HUDEP-2 (cell line): ENCODE measurements around the gene TLE4.
"Not testable (repeated sequence)": the region's sequence is repeated elsewhere in the genome, so short reads cannot be mapped to it uniquely, and the experiment has no call there.

ENCODE experiments used
- DNase-seq, 76 experiments: peaks; one replicate each; lab custom pipeline; 2025; ENCODE audit not compliant: unreplicated experiment in 76 of 76; lab: John Stamatoyannopoulos, UW

The TLE4 gene

GRCh38 chr9:79709743-79710674 lies 138.2 kb downstream of the TLE4 start:
- DNase-seq, result no peak

GRCh38 chr9:79711874-79712273 lies 140.1 kb downstream of the TLE4 start:
- DNase-seq, result no peak

GRCh38 chr9:79719021-79719420 lies 147.3 kb downstream of the TLE4 start:
- no peak for DNase-seq

DNA sequence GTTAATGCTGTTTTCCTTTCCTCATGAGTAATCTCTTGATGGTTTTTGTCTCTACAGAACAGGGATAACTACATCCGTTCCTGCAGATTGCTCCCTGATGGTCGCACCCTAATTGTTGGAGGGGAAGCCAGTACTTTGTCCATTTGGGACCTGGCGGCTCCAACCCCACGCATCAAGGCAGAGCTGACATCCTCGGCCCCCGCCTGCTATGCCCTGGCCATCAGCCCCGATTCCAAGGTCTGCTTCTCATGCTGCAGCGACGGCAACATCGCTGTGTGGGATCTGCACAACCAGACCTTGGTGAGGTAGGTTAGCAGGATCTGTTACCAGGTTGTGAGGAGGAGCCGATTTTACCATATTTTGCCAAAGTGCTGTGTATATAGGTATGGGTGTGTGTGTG lies 148.2 kb downstream of the TLE4 start:
- DNase-seq, result no peak

DNA sequence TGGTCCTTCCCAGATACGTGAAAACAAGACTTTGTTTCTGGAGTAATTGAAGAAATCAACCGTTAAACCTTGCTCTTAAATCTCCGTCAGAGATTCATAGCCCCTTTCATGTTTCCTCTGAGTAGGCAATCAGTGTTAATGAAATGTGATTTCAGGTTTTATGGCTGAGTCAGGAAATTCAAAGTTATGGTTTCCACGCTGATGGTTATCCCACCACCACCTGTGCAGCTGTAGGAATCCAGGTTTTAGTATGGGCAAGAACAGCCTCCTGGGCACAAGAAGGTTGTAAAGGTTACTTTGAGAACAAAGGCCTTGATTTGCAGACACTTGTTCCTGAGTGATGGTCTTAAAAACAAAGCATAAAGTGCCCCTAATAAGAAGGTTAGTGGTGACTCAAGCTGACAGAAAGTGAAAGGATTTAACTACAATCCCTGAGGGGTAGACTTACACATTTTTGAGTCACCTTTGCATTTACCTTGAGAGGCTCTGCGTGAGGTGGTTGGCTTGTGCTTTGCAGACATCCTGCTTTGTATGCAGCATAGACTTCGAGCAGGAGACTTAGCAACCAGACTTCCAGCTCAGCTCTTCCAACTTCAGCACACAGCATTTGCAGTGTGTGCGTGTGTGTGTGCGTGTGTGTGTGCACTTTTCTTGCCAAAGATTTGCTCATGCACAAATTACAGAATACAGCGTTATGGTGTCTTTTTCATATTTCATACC lies 159.6 kb downstream of the TLE4 start:
- DNase-seq, result no peak

DNA sequence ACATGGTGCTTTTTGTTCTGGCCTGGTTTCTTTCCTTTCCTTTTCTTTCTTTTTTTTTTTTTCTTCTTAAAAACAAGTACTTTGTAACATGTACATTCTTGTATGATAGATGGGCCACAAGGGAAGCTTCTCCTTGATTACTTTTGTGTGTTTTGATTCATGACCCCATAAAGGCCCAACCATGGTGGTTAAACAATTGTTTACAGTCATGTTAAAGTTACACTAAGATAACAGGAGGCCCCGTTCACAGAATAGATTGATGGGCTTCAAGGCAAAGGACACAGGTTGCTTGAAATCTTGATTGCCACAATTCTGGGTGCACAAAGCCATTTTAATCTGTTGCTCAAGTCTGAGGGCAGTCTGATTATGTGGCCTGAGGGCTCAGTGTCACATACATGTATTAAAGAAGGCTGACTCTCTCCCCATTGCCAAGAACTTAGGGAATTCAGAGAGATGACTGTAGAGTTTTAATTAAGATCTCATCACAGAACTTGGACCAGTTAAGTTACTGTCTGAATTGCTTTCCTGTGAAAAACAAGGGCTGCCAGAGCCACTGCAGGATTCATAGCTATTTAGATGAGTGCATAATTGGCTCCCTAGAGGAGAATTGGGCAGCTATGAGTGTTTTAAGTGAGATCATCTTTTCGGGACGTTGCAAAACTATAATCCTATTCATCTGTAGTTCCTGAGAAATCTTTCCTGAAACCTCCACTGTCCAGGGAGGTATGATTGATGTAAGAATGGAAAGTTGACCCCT lies 163.4 kb downstream of the TLE4 start:
- no peak for DNase-seq

GRCh38 chr9:79736051-79736450 lies 164.3 kb downstream of the TLE4 start:
- DNase-seq, result no peak

DNA sequence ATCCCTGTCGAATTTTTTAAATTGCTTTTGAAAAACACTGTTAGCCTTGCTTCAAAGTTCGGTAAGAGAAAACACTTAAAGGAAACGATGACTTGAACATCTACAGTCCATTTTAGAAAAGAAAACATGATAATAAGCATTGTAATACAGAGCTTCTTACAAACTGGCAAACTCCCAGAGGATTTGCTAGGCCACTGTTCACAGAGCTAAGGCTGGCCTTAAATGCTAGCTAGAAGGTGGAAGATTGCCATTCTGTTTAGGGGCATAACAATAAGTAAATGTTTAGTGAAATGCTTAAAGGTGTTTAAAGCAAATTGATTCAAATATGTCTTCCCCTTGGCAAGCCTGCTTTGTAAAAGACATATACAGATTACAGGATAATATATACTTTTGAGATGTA lies 169.6 kb downstream of the TLE4 start:
- DNase-seq, result no peak

- DNase-seq, result no peak
These were observed 170.5 kb downstream of the TLE4 start for GRCh38 chr9:79742110-79742721.

DNA sequence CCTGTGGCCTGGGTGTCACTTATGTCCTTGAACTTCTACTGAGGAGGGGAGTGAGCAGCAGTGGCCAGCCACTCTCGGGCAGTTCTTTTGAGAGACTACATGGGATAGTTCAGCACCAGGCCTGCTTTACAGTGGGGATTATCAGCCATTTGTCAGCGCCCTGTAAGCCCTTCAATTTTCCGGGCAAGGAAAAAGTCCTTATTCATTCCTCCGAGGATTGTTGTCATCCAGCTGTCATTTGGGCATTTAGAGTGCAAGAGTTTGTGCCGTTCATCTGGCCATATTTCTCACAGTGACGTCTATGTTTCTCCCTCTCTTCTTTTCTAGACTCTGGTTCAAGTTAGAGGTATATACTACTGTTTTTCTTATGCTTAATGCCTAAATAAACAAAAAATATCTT lies 172.8 kb downstream of the TLE4 start:
- DNase-seq, result no peak

DNA sequence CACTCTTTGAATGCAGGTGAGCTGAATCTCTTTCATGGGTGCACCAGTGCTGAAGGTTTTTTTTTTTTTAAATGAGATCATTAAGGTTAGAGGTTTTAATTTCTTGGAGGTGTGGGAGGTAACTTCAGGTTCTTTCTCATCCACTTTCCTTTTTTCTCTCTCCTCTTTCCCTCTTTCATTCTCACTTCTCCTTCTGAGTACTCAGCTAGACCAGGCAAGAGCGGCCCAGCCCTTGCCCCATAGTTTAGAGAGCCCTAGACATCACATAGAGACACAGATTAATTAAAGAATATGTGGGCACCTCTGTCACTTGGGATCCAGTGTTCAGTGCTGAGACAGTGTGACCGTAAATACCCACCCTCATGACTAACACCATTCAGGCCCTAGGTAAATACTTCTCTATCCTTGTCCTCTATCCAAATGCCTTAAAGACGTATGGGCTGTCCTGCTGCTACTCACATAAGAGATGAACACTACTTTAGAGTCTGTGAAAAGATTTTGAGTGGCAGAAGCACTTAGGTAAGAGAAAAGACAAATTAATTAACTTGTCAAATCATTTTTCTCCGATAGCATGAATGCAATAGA lies 174.1 kb downstream of the TLE4 start:
- no peak for DNase-seq

GRCh38 chr9:79751895-79752466 lies 180.2 kb downstream of the TLE4 start:
- not testable (repeated sequence) for DNase-seq

DNA sequence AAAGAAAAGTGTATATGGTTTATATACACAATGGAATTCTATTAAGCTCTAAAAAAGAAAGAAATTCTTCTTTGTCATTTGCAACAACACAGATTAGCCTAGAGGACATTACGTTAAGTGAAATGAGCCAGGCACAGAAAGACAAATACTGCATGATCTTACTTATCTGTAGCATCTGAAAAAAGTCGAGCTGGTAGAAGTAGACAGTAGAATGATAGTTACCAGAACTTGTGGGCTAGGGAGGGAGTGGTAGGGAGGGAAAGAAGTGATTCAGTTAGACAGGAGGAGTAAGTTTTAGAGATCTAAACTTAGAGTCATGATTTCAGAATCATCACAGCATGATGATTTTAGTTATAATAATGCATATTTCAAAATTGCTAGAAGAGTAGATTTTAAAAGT lies 184.6 kb downstream of the TLE4 start:
- no peak for DNase-seq

GRCh38 chr9:79757074-79757473 lies 185.3 kb downstream of the TLE4 start:
- no peak for DNase-seq

DNA sequence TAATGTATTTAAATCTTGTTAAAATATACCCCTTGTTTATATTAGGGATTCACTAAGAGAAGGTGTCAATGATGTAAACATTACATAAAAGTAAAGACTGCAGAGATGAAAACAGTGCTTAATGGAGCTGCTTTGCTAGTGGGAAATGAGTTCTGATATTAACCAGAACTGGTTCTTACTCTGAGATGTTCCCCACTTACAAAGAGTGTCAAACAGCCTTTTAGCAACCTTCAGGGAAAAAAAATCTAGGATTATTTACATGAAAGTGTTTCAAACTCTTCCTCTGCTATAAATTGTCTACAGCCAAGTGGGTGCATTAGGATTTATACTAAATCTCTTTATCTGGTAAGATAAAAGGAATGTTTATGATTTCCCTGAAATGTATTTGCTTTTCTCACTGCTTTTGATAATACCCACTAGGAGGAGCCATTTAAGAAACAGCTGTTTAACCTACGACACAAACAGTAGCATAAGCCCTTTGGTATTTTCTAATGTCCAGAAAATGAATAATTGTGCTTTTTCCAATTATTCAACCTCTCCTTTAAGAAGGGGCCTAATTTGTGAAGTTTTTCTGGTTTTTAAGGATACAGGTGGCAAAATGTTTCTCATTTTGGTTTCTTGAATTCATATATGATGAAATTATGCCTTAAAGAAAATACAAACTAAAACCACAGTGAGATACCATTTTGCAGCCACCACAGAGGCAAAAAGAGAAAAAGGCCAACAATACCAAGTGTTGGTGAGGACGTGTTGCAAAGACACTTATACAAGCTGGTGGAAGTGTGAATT lies 186.3 kb downstream of the TLE4 start:
- no peak for DNase-seq

GRCh38 chr9:79759460-79759859 lies 187.7 kb downstream of the TLE4 start:
- DNase-seq, result no peak

- DNase-seq, result no peak
These were observed 190.3 kb downstream of the TLE4 start for GRCh38 chr9:79762070-79762469.

DNA sequence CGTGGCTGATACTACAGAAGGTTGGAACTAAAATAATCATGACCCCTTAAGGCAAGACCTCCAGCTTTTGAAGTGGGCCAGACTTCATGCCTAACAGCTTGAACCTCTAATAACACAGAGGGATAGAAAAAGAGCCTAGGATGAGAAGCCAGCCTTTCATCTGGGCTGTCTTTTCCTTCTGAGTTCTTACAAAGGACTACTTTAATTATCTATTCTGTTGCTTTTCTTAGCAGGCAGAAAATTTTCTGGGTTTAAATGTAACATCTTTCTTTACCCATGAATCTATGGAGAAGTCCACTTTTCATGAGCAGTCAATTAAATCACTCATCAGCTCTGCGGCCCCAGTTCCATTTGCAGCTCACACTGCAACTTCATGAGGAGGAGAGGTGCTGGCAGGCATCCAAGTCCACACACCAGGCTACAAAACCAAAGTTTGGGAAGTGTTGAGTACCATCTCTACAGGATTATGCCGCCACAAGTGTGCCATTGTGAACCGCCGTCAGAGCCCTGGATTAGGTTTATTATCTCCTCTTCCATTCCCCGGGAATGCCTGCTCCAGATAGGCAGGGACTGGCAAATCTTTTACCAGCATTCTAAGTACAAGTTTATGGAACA lies 192.0 kb downstream of the TLE4 start:
- no peak for DNase-seq

DNA sequence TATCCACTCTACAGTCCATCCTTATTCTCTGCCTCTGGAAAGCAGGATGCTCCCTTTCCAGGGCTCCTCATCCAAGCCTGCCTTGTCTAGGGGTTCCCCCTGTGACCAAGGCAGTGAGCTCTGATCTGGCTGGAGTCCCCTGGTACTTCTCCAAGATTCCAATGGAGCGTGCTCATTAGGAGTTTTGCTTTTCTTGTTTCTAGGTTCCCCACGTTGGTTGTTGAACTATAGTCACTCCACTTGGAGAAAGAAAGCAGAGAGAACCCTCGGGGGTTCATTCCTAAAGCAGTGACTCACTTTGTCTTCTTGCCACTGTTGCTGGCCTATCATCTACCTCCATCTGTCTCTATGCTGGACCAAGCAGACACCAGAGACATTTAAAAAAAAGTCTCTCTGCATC lies 192.6 kb downstream of the TLE4 start:
- DNase-seq, result no peak
